Peyer's patch (tissue), 4 donors: ENCODE data around the gene HNRNPLL.
"Not testable (repeated sequence)": the region's sequence is repeated elsewhere in the genome, so short reads cannot be mapped to it uniquely, and the experiment has no call there.

ENCODE experiments used
- CTCF ChIP-seq, 6 experiments: fragments of 450-650 bp in 4 of 6; fragments of 200-600 bp in 2 of 6; sonication (generic) in 1 of 6; IDR thresholded peaks; one replicate each; pipeline ENCODE4 v1.5.1; 2017 to 2019; ENCODE audit warnings: antibody characterized with exemption in 6 of 6, mild to moderate bottlenecking in 3 of 6, moderate library complexity in 1 of 6
- POLR2A ChIP-seq, 2 donors: fragments of 450-650 bp; IDR thresholded peaks; one replicate each; pipeline ENCODE4 v1.5.1; 2017; ENCODE audit warnings: antibody characterized with exemption in 2 of 2, mild to moderate bottlenecking in 2 of 2, moderate library complexity in 2 of 2

DNA sequence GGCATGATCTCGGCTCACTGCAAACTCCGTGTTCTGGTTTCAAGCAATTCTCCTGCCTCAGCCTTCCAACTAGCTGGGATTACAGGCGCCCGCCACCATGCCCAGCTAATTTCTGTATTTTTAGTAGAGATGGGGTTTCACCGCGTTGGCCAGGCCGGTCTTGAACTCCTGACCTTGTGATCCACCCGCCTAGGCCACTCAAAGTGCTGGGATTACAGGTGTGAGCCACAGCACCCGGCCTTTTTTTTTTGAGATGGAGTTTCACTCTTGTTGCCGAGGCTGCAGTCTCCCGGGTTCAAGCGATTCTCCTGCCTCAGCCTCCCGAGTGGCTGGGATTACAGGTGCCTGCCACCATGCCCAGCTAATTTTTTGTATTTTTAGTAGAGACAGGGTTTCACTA, 65.4 kb downstream of the HNRNPLL start:
- not testable (repeated sequence) for TF ChIP-seq CTCF, POLR2A (IDR thresholded peaks at IDR 0.05)
